ENCODE data around the gene CYB561D2. TPM values are rescaled to one million over a fixed set of nuclear protein-coding genes. Genes with fewer than 3 reads are reported as not detected.

The CYB561D2 gene
- total RNA-seq, 2 experiments from 2014 or later, result 18.7 to 28.0 TPM

DNA sequence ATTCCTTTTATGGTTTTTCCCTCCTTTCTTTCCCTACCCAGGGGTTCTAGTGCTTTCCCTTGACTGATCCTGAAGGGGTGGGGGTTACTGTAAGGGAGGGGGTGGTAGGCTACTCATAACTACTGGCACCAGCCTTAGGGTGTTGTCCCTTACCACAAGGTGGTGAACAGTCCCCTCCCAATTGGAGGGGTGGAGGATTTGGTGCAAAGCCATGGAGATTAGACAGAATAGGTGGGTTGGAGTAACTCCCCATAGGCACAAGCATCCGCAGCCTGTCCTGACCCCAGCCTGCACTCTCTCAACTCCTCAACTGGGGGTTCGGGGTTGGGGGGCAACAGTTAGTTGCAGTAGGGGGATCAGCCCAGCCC is 25.6 kb upstream of the CYB561D2 start:
- Histone ChIP-seq H2AFZ (ENCODE audit: low read length) (no peak overlapping the region), H3K4me1 (ENCODE audit: insufficient read depth, low read length, poor library complexity, severe bottlenecking) (peaks cover 25% of the 10 kb centered on the region), H4K20me1 (ENCODE audit: insufficient read depth, low read length) (no peaks in the 10 kb centered on the region), H3K36me3 (ENCODE audit: insufficient read depth, low read length) (peaks cover 28% of the 10 kb centered on the region), H3K9me2 (ENCODE audit: insufficient read depth, low read length) (no peaks in the 10 kb centered on the region), H3K27ac (ENCODE audit: low read depth, low read length, poor library complexity, severe bottlenecking) (no peak overlapping the region), H3K79me2 (ENCODE audit: insufficient read depth, low read depth, low read length) (peaks cover 12% of the 10 kb centered on the region; the same call in 1 of the 2 replicates), H3K4me2 (ENCODE audit: low read length) (no peak overlapping the region), H3K4me3 (ENCODE audit: low read depth, low read length, poor library complexity, severe bottlenecking) (no peak overlapping the region), H3K9me3 (ENCODE audit: low read length) (no peaks in the 10 kb centered on the region)
- POLR2A ChIA-PET, result no interaction called here
- no TSS peak for BruUV-seq (replicated peaks)
- CTCF ChIA-PET (ENCODE audit: unreplicated experiment), result no interaction called here
- intact Hi-C loops (cut with micrococcal nuclease; ENCODE audit: unreplicated experiment), result no loop called here
- DNase-seq (ENCODE audit: low spot score), result no peak
- TF ChIP-seq, protein P1, sequence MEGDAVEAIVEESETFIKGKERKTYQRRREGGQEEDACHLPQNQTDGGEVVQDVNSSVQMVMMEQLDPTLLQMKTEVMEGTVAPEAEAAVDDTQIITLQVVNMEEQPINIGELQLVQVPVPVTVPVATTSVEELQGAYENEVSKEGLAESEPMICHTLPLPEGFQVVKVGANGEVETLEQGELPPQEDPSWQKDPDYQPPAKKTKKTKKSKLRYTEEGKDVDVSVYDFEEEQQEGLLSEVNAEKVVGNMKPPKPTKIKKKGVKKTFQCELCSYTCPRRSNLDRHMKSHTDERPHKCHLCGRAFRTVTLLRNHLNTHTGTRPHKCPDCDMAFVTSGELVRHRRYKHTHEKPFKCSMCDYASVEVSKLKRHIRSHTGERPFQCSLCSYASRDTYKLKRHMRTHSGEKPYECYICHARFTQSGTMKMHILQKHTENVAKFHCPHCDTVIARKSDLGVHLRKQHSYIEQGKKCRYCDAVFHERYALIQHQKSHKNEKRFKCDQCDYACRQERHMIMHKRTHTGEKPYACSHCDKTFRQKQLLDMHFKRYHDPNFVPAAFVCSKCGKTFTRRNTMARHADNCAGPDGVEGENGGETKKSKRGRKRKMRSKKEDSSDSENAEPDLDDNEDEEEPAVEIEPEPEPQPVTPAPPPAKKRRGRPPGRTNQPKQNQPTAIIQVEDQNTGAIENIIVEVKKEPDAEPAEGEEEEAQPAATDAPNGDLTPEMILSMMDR (conservative IDR thresholded peaks at IDR 0.05; ENCODE audit: low read length), result no peak
- no peak for TF ChIP-seq EZH2phosphoT487 (IDR thresholded peaks at IDR 0.05; ENCODE audit: borderline replicate concordance, low read depth, low read length)

DNA sequence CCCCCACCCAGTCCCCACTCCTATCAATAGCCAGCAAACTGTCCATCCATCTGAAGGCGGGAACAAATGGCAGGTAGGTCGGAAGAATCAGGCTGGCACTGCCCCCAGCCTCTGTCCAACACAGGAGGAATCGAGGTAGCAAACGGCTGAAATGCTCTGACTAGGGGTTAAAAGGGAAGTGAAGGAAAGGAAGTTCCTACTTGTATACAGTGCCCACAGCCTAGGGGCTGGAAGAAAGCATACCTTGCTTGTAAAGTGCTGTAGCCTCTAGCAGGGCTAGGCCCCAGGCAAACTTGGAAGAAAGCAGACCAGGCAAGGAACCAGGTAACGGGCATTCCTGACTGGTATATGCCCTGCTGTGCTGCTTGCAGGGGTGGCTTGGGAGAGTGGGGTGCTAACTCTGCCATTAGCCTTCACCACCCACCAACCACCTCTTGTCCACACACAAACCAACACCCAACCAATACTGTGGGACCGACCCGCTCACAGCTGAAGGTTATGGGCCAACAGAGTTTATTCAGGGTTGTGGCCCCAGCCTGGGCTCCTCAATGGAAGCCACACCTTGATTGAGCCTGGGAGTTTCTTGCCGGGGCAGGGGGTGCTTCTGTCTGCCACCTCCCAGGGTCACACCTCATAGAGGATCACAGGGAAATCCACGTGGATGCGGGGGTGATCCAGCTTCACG is 25.0 kb upstream of the CYB561D2 start:
- DNase-seq (ENCODE audit: low spot score), result no peak
- Histone ChIP-seq H3K9me2 (ENCODE audit: insufficient read depth, low read length) (no peaks in the 10 kb centered on the region), H3K36me3 (ENCODE audit: insufficient read depth, low read length) (peaks cover 33% of the 10 kb centered on the region), H3K79me2 (ENCODE audit: insufficient read depth, low read depth, low read length) (peaks cover 12% of the 10 kb centered on the region; the same call in 1 of the 2 replicates), H3K27ac (ENCODE audit: low read depth, low read length, poor library complexity, severe bottlenecking) (no peak overlapping the region), H3K4me1 (ENCODE audit: insufficient read depth, low read length, poor library complexity, severe bottlenecking) (peaks cover 20% of the 10 kb centered on the region), H4K20me1 (ENCODE audit: insufficient read depth, low read length) (no peaks in the 10 kb centered on the region), H2AFZ (ENCODE audit: low read length) (no peak overlapping the region), H3K4me2 (ENCODE audit: low read length) (no peak overlapping the region), H3K4me3 (ENCODE audit: low read depth, low read length, poor library complexity, severe bottlenecking) (no peak overlapping the region), H3K9me3 (ENCODE audit: low read length) (no peaks in the 10 kb centered on the region)
- CTCF ChIA-PET (ENCODE audit: unreplicated experiment), result no interaction called here
- BruUV-seq (replicated peaks), result no TSS peak
- POLR2A ChIA-PET, result no interaction called here
- intact Hi-C loops (cut with micrococcal nuclease; ENCODE audit: unreplicated experiment), result no loop called here
- TF ChIP-seq, protein P1 (conservative IDR thresholded peaks at IDR 0.05; ENCODE audit: low read length), result no peak
- no peak for TF ChIP-seq EZH2phosphoT487 (IDR thresholded peaks at IDR 0.05; ENCODE audit: borderline replicate concordance, low read depth, low read length)

DNA sequence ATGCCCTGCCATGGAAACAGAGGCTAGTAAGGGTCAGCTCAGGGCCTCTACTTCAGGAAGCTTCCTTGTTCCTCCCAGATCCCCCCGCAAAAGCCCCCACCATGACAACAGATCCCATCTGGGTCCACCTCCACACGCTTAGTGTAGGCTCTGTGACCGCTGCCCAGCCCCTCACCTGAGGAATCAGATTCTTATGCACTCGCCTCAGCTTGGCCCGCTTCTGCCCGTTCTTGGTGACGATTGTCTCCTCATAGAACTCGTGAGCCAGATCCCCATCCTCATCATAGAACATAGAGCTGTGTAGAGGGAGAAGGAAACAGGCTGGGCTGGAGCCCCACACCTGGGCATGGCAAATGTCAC is 24.5 kb upstream of the CYB561D2 start:
- Histone ChIP-seq H3K9me2 (ENCODE audit: insufficient read depth, low read length) (no peaks in the 10 kb centered on the region), H3K4me1 (ENCODE audit: insufficient read depth, low read length, poor library complexity, severe bottlenecking) (peaks cover 20% of the 10 kb centered on the region), H3K27ac (ENCODE audit: low read depth, low read length, poor library complexity, severe bottlenecking) (no peak overlapping the region), H3K36me3 (ENCODE audit: insufficient read depth, low read length) (peaks cover 39% of the 10 kb centered on the region), H3K4me3 (ENCODE audit: low read depth, low read length, poor library complexity, severe bottlenecking) (no peak overlapping the region), H3K4me2 (ENCODE audit: low read length) (no peak overlapping the region), H3K79me2 (ENCODE audit: insufficient read depth, low read depth, low read length) (peaks cover 12% of the 10 kb centered on the region; the same call in 1 of the 2 replicates), H4K20me1 (ENCODE audit: insufficient read depth, low read length) (no peaks in the 10 kb centered on the region), H2AFZ (ENCODE audit: low read length) (no peak overlapping the region), H3K9me3 (ENCODE audit: low read length) (no peaks in the 10 kb centered on the region)
- DNase-seq (ENCODE audit: low spot score), result no peak
- intact Hi-C loops (cut with micrococcal nuclease; ENCODE audit: unreplicated experiment), result no loop called here
- ChIA-PET POLR2A (no interaction called here), CTCF (ENCODE audit: unreplicated experiment) (no interaction called here)
- TF ChIP-seq EZH2phosphoT487 (IDR thresholded peaks at IDR 0.05; ENCODE audit: borderline replicate concordance, low read depth, low read length), result no peak
- no TSS peak for BruUV-seq (replicated peaks)
